ENCODE results near the gene ITFG2.

- TF ChIP-seq CTCF (IDR thresholded peaks at IDR 0.05) (no peak), POLR2A (IDR thresholded peaks at IDR 0.05) (no peak), POLR2AphosphoS5 (IDR thresholded peaks at IDR 0.05) (no peak)
These were observed 8.0 kb downstream of the ITFG2 start for GRCh38 chr12:2820432-2820831.
